ENCODE measurements around the gene AFG1L.
"Not testable (repeated sequence)": the region's sequence is repeated elsewhere in the genome, so short reads cannot be mapped to it uniquely, and the experiment has no call there.

- TF ChIP-seq POLR2AphosphoS5 (IDR thresholded peaks at IDR 0.05; ENCODE audit: low read depth, low read length); TAF1 (IDR thresholded peaks at IDR 0.05; ENCODE audit: borderline replicate concordance, low read depth, low read length): not testable (repeated sequence)
Measured at GRCh38 chr6:108449717-108450116, 154.9 kb downstream of the AFG1L start.
